Measurements from ENCODE around the gene ARID3A. TPM values are rescaled to one million over a fixed set of nuclear protein-coding genes. Genes with fewer than 3 reads are reported as not detected.

ARID3A gene
- total and polyA plus RNA-seq, 2 of the 8 experiments (the other 6 are each of a cell fraction or from before 2014, with no cell fraction given): 40.5 to 77.4 TPM

- Histone ChIP-seq H2BK12ac (ENCODE audit: low read depth, low read length) (no peak within 1 kb of the TSS), H2BK120ac (replicated peaks; ENCODE audit: low read depth, low read length) (no peak within 1 kb of the TSS), H3K23ac (ENCODE audit: insufficient read length) (no peak within 1 kb of the TSS), H3K36me3 (ENCODE audit: control insufficient read depth in 2 of 4, insufficient read depth in 4 of 4, low read length in 3 of 4) (peaks cover 0 to 5% (median 0%) of the 10 kb centered on the region in 4 experiments; a peak in 1 of 8 replicates), H4K5ac (ENCODE audit: insufficient read length, low read depth, low read length) (no peak within 1 kb of the TSS), H3K4me3 (ENCODE audit: extremely low read depth in 1 of 4, insufficient read depth in 2 of 4, low read depth in 3 of 4, low read length in 4 of 4) (peak within 1 kb of the TSS; percentile 34 to 76 (median 54)), H2AFZ (ENCODE audit: low read length) (peak within 1 kb of the TSS; percentile 42; the same call in 1 of the 2 replicates), H3K9me3 (ENCODE audit: insufficient read depth in 2 of 2, low read depth in 1 of 2, low read length in 1 of 2) (no peaks in the 10 kb centered on the region), H3K27ac (ENCODE audit: low read depth, low read length) (no peak within 1 kb of the TSS), H3K14ac (ENCODE audit: insufficient read length) (no peak within 1 kb of the TSS), H4K8ac (ENCODE audit: extremely low read depth, insufficient read depth, low read length) (peak within 1 kb of the TSS; percentile 51), H2BK15ac (ENCODE audit: low read length) (no peak within 1 kb of the TSS), H3K4me2 (ENCODE audit: insufficient read depth in 1 of 2, low read depth in 2 of 2, low read length in 2 of 2) (peak within 1 kb of the TSS; percentile 30 to 97), H3K27me3 (replicated peaks in 1 of 4; ENCODE audit: control insufficient read depth in 3 of 4, extremely low read depth in 1 of 4, insufficient read depth in 3 of 4, low read length in 3 of 4) (peaks cover 32 to 44% (median 38%) of the 10 kb centered on the region in 4 experiments), H3K18ac (ENCODE audit: extremely low read depth, low read length) (peak within 1 kb of the TSS; percentile 60), H2AK5ac (ENCODE audit: low read depth, low read length) (no peak within 1 kb of the TSS), H3K79me2 (ENCODE audit: control insufficient read depth in 1 of 2, insufficient read depth in 2 of 2, low read length in 2 of 2) (no peaks in the 10 kb centered on the region), H3K4me1 (replicated peaks in 1 of 4; ENCODE audit: control insufficient read depth in 3 of 4, insufficient read depth in 4 of 4, low read length in 3 of 4) (peaks cover 0 to 22% (median 11%) of the 10 kb centered on the region in 4 experiments; a peak in 5 of 7 replicates), H2BK20ac (ENCODE audit: low read length) (no peak within 1 kb of the TSS), H4K20me1 (replicated peaks in 1 of 2; ENCODE audit: control insufficient read depth in 1 of 2, insufficient read depth in 2 of 2, low read length in 2 of 2) (peaks cover 0 to 6% of the 10 kb centered on the region in 2 experiments), H3K79me1 (ENCODE audit: low read depth, low read length) (no peaks in the 10 kb centered on the region), H3K56ac (replicated peaks; ENCODE audit: insufficient read length, low read depth, low read length) (no peak within 1 kb of the TSS), H2BK5ac (ENCODE audit: low read depth, low read length) (no peak within 1 kb of the TSS; the same call in 1 of the 2 replicates), H3K4ac (replicated peaks; ENCODE audit: insufficient read length, low read depth, low read length) (peak within 1 kb of the TSS; percentile 14), H4K91ac (replicated peaks; ENCODE audit: insufficient read length, low read length) (no peak within 1 kb of the TSS), H3K23me2 (ENCODE audit: low read depth, low read length) (peaks cover 25% of the 10 kb centered on the region; the same call in 1 of the 2 replicates), H3K9ac (replicated peaks in 1 of 4; ENCODE audit: extremely low read depth in 1 of 4, low read depth in 3 of 4, low read length in 3 of 4) (peak within 1 kb of the TSS in 1 of 4 experiments; percentile 68; a peak in 2 of 7 replicates)
- 1% methylated on average over 52 of the region's 87 CpGs; no CpG with 5 or more reads in 1 of the 2 experiments for WGBS, 2 experiments (ENCODE audit: extremely low coverage in 1 of 2, insufficient coverage in 1 of 2, insufficient read length in 1 of 2, insufficient replicate concordance in 2 of 2, low coverage in 1 of 2, low lambda C conversion rate in 2 of 2, missing lambda C conversion rate in 1 of 2)
- CTCF ChIA-PET (ENCODE audit: partially characterized antibody): interaction anchor here (0.6 to 1.1 kb wide), 10 partner anchors 14 to 199 kb away, joined by 3 to 5 read pairs (median 3); partner anchors contain the start of gene WDR18
- DNase-seq (ENCODE audit: low read depth in 1 of 2, low spot score in 2 of 2): peak in 1 of 2 experiments; percentile 91
- POLR2A ChIA-PET (ENCODE audit: partially characterized antibody): interaction anchor here (2.2 kb wide), 1 partner anchor 54 kb away, joined by 10 read pairs; no protein-coding TSS in a partner anchor
- no peak for FAIRE-seq
- TF ChIP-seq PHF8 (conservative IDR thresholded peaks at IDR 0.05; ENCODE audit: low read depth, low read length) (no peak), USF2 (IDR thresholded peaks at IDR 0.05; ENCODE audit: low read length) (0 out of 2 replicates have a peak, but pooled peaks have one; percentile 3), ATF2 (IDR thresholded peaks at IDR 0.05; ENCODE audit: low read length) (no peak; the same call in 1 of the 2 replicates), YY1 (IDR thresholded peaks at IDR 0.05; ENCODE audit: low read depth, low read length) (peak; percentile 51; the same call in 1 of the 2 replicates), TCF12 (IDR thresholded peaks at IDR 0.05; ENCODE audit: low read depth, low read length) (peak; percentile 81), EP300 (IDR thresholded peaks at IDR 0.05; ENCODE audit: borderline replicate concordance in 1 of 2, low read depth in 2 of 2, low read length in 2 of 2) (0 out of 3 replicates have a peak, but pooled peaks of 1 of the 2 experiments have one; percentile 28), KDM4A (IDR thresholded peaks at IDR 0.05; ENCODE audit: low read depth, low read length, severe bottlenecking) (peak; percentile 92)
Measured at GRCh38 chr19:917323-918151, 8.3 kb upstream of the ARID3A start, which contains the start of gene KISS1R. Gene KISS1R, plus strand, starts transcription at chr19:917333. Its CDS starts 170 bp downstream, at chr19:917503.
